ENCODE data around the gene CALHM3.
A peak's percentile ranks its signal among the peaks of the same experiment; 100 is the strongest.

Gene CALHM3

GRCh38 chr10:103449208-103450144 lies 29.6 kb downstream of the CALHM3 start:
- no peak for DNase-seq

GRCh38 chr10:103448746-103449145 lies 30.3 kb downstream of the CALHM3 start:
- peak; percentile 48 for DNase-seq

GRCh38 chr10:103447187-103447586 lies 31.9 kb downstream of the CALHM3 start:
- DNase-seq, result no peak

GRCh38 chr10:103445767-103446567 lies 33.1 kb downstream of the CALHM3 start:
- DNase-seq, result no peak

GRCh38 chr10:103445366-103445765 lies 33.7 kb downstream of the CALHM3 start:
- DNase-seq, result no peak

DNA sequence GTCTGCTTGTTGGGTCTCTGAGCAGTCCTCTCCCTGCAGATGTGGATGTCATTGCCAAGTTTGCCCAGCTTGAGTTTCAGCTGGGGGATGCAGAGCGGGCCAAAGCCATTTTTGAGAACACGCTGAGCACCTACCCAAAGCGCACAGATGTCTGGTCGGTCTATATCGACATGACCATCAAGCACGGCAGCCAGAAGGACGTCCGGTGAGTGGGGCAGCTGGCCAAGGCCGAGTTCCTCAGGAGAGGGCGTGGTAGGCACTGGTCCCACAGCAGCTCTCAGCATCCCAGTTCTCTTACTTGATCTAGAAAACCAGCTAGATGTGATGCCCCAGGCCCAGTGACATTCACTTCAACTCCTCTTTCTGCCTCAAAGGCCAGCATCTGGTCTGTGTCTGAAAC lies 34.6 kb downstream of the CALHM3 start:
- no peak for DNase-seq

GRCh38 chr10:103443475-103444185 lies 35.4 kb downstream of the CALHM3 start:
- DNase-seq, result no peak

DNA sequence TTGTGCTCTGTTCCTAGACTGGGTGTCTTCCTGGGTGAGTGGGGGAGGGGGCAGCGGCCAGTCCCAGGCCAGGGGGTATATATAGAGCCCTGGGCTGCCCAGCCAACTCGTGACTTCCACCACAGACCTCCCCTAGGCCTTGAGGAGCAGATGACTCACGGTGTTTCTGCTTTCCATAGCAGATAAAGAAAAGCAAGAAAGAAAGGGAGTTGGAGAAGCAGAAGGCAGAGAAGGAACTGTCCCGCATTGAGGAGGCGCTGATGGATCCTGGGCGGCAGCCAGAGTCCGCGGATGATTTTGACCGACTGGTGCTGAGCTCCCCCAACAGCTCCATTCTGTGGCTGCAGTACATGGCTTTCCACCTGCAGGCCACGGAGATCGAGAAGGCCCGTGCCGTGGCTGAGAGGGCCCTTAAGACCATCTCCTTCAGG lies 37.0 kb downstream of the CALHM3 start:
- DNase-seq, result no peak

GRCh38 chr10:103441611-103442010 lies 37.4 kb downstream of the CALHM3 start:
- no peak for DNase-seq

- DNase-seq, result no peak
These were observed 37.8 kb downstream of the CALHM3 start for GRCh38 chr10:103441206-103441605.

DNA sequence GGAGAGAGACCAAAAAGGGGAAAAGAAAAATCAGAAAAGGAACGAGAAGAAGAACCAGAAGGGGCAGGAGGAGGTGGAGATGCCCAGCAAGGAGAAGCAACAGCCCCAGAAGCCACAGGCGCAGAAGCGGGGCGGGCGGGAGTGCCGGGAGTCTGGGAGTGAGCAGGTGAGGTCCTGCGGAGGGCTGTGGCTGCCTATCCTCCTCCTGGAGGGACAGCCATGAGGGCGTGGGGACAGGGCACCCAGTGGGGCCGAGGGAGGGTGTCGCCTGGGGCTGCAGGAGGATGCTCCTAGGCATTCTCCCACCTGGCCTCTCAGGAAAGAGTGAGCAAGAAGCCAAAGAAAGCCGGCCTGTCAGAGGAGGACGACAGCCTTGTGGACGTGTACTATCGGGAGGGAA lies 38.6 kb downstream of the CALHM3 start:
- no peak for DNase-seq

GRCh38 chr10:103439776-103440175 lies 39.3 kb downstream of the CALHM3 start:
- no peak for DNase-seq

GRCh38 chr10:103433858-103434257 lies 45.2 kb downstream of the CALHM3 start:
- no peak for DNase-seq

DNA sequence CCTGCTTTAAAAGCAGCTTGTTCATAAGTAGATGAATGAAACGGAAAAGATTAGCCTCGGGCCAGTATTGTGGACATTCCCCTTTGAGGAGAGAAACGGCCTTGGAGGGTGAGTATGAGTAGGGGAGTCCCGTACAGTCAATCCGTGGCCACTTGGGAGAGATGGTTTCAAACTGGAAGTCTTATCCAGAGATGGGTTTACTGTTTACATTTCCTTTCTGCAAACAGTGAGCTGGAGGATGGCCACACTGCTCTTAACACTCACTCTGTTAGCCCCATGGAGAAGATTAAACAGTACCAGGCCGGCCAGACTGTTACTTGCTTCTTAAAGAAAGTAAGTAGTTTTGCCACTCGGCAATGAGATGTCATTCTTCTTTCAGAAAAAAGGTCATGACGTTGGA lies 47.1 kb downstream of the CALHM3 start:
- DNase-seq, result no peak

GRCh38 chr10:103429647-103430046 lies 49.4 kb downstream of the CALHM3 start:
- DNase-seq, result no peak

DNA sequence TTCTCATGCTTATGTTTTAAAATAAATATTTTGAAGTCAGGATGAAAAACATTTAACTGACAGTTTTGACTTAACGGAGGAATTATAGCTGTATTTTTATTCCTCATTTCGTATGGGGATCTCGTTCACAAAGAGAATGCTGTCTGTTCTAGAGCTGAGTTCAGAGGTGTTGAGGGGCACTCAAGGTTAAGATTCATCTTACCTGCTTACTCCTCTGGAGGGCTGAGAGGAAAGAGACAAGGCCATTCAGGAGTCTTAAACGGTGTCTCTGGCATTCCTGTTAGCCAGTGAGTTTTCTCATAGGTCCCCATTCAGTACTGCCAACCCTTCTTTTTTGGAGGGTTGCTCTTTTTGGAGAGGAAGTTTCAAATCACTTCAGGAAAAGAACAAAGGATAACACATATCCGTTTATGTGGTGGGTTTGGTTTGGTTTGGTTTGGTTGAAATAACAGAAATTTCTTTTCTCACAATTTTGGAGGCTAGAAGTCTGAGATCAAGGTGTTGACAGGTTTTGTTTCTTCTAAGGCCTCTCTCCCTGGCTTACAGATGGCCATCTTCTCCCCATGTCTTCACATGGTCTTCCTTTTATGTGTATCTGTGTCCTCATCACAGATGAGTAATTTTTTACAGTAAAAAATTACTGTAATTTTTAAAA lies 49.9 kb downstream of the CALHM3 start:
- DNase-seq, result no peak

DNA sequence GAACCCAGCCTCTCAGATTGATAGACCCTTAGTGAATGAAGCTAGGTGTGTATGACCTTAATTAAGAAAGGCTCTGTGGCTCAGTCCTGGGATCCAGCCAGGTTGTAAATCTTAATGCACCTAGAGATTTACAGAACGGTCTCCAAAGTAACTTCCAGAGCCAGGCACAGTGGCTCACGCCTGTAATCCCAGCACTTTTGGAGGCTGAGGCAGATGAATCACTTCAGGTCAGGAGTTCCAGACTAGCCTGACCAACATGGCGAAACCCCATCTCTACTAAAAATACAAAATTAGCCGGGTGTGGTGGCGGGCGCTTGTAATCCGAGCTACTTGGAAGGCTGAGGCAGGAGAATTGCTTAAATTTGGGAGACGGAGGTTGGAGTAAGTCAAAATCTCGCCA lies 51.2 kb downstream of the CALHM3 start:
- no peak for DNase-seq

GRCh38 chr10:103423748-103424147 lies 55.3 kb downstream of the CALHM3 start:
- DNase-seq, result no peak
